Testis (tissue), 5 donors: ENCODE results near the gene H1-8. TPM values are rescaled to one million over a fixed set of nuclear protein-coding genes. Genes with fewer than 3 reads are reported as not detected.
"Not testable (repeated sequence)": the region's sequence is repeated elsewhere in the genome, so short reads cannot be mapped to it uniquely, and the experiment has no call there.

Source experiments
- DNase-seq: peaks from one replicate; pipeline ENCODE4 v3.0.0-alpha.2; 2019
- H3K27ac ChIP-seq, 2 donors: fragments of 200-600 bp; sonication (generic); one replicate each; pipeline ENCODE4 v1.5.1; 2019
- H3K27me3 ChIP-seq: fragments of 200-600 bp; sonication (generic); one replicate; pipeline ENCODE4 v1.5.1; 2019
- H3K36me3 ChIP-seq: fragments of 200-600 bp; sonication (generic); one replicate; pipeline ENCODE4 v1.5.1; 2017; ENCODE audit warnings: low read depth; ENCODE audit errors: missing control alignments
- H3K4me1 ChIP-seq: fragments of 200-600 bp; sonication (generic); one replicate; pipeline ENCODE4 v1.5.1; 2019
- H3K4me3 ChIP-seq, 2 donors: fragments of 200-600 bp; sonication (generic); one replicate each; pipeline ENCODE4 v1.5.1; 2017 to 2019
- H3K9me3 ChIP-seq: fragments of 200-600 bp; sonication (generic); one replicate; pipeline ENCODE4 v1.5.1; 2017
- CTCF ChIP-seq, 3 experiments: fragments of 450-650 bp in 2 of 3; fragments of 200-600 bp in 1 of 3; sonication (generic) in 1 of 3; IDR thresholded peaks; one replicate each; pipeline ENCODE4 v1.5.1; 2016 to 2019; ENCODE audit warnings: antibody characterized with exemption in 3 of 3, mild to moderate bottlenecking in 2 of 3, moderate library complexity in 1 of 3
- POLR2A ChIP-seq: fragments of 450-650 bp; IDR thresholded peaks from one replicate; pipeline ENCODE4 v1.6.1; 2017; ENCODE audit warnings: antibody characterized with exemption, mild to moderate bottlenecking, moderate library complexity
- WGBS, 2 donors: methylation state at CpG; one replicate each; pipeline ENCODE4 v1.1.5; 2018; 5-methylcytosine and 5-hydroxymethylcytosine counted together
- intact Hi-C: fragments of 100-400 bp; cut with DNase I; formaldehyde crosslinking; loops from one replicate; pipeline ENCODE4 v1.15.1; 2023; ENCODE audit warnings: low total_unique reads
- long read RNA-seq, 2 donors: transcript quantifications; one replicate each; lab custom pipeline, GENCODE V29; 2026
- polyA plus RNA-seq: library from polyadenylated mRNA; stranded (reverse); fragments of 350-450 nt; fragmentation: Illumina TruSeq; extraction: RNeasy Lipid Tissue Mini Kit (QIAGEN cat#74804); gene quantifications from one replicate; pipeline ENCODE4 v1.2.3, GENCODE V29; 2014; ENCODE audit warnings: low read depth, low replicate concordance; ENCODE audit not compliant: insufficient read depth
- total RNA-seq, 2 donors: library from RNA; depleted of rRNA; stranded (reverse); fragments of >200 nt; gene quantifications; one replicate each; pipeline ENCODE4 v1.2.3, GENCODE V29; 2016

The H1-8 gene
- total RNA-seq (1 to 10 TPM; 4.2 to 4.8 TPM), polyA plus RNA-seq (8.6 TPM)
- long read RNA-seq, donor 1 = 0 reads
- long read RNA-seq, donor 2 = 0 reads

GRCh38 chr3:129543156-129543790 is at the start of gene H1-8:
Gene H1-8, plus strand, starts transcription at chr3:129543175. Its CDS starts 44 bp downstream, at chr3:129543219.
- DNase-seq = no peak
- H3K27ac ChIP-seq = no peak within 1 kb of the TSS
- H3K36me3 ChIP-seq = no peaks in the 10 kb centered on the region
- TF ChIP-seq POLR2A = no peak
- TF ChIP-seq CTCF (IDR thresholded peaks at IDR 0.05) = no peak
- no peaks in the 10 kb centered on the region for H3K27me3 ChIP-seq
- H3K4me1 ChIP-seq = no peaks in the 10 kb centered on the region
- H3K4me3 ChIP-seq = no peak within 1 kb of the TSS
- H3K9me3 ChIP-seq = no peaks in the 10 kb centered on the region
- WGBS, 2 donors = 91 to 96% methylated on average over 9 to 16 of the region's 16 CpGs
- intact Hi-C loops = no loop called here

- no peaks in the 10 kb centered on the region for H3K36me3 ChIP-seq
- 78 to 92% methylated on average over 4 of the region's 4 CpGs for WGBS, 2 donors
- DNase-seq = no peak
- TF ChIP-seq CTCF (IDR thresholded peaks at IDR 0.05) (no peak), POLR2A (no peak)
- intact Hi-C loops = loop anchor here (5.0 kb wide), 1 partner anchor 114 kb away; the partner anchor contains the start of gene PLXND1
- no peaks in the 10 kb centered on the region for H3K27me3 ChIP-seq
- no peak overlapping the region for H3K4me3 ChIP-seq
- no peak overlapping the region for H3K27ac ChIP-seq
- H3K9me3 ChIP-seq = no peaks in the 10 kb centered on the region
- peaks cover 18% of the 10 kb centered on the region for H3K4me1 ChIP-seq
Measured at GRCh38 chr3:129493206-129493605, 49.8 kb upstream of the H1-8 start.

GRCh38 chr3:129494499-129494898 is 48.5 kb upstream of the H1-8 start:
- 35 to 41% methylated on average over 5 of the region's 5 CpGs for WGBS, 2 donors
- intact Hi-C loops = loop anchor here (5.0 kb wide), 1 partner anchor 113 kb away; the partner anchor contains the start of gene PLXND1
- not testable (repeated sequence) for H3K36me3 ChIP-seq, H3K4me3 ChIP-seq, H3K27me3 ChIP-seq, DNase-seq, H3K9me3 ChIP-seq
- peaks cover 21% of the 10 kb centered on the region for H3K4me1 ChIP-seq
- peak overlapping the region; percentile 53 to 68 for H3K27ac ChIP-seq

DNA sequence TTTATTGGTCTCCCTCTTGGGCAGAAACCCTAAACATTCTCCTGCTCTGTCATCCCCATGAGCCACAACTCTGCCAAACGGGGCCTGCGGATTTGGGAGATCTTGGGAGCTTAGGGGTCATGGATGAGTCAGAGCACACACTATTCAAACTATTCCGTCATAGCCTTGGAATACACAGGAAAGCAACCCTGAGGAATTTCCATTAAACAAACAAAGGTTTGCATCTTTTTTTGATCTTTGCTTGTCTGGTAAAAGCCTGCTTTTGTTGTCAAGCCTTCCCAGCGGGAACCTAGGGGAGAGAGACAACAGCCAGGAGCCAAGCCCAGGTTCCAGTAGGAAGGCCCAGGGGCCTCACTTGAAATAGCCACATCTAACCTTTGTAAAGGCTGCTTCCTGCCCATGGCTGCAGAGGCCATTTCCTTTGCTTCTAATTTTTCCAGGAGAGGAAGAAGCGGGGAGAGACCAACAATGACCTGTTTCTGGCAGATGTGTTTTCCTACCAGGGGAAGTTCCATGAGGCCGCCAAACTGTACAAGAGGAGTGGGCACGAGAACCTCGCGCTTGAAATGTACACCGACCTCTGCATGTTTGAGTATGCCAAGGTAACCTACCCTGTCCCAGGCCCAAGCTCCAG is 47.9 kb upstream of the H1-8 start:
- not testable (repeated sequence) for DNase-seq

DNA sequence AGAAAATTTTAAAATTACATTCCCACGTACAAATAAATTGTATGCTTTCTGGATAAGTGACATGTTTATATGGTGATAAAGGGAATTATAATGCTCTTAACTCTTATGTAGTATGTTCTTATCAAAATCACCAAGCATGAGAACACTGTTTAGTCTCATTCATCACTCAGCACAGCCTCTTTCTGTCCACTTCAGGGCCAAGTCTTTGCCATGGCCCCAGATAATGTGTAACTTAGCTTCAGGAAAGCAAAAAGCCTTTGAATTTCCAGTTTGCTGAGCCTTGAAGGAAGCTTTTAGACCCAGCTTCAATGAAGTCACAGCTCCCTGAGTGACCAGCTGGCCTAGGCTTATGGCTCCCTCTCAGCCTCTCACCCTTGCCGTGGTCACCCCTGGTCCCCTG is 45.1 kb upstream of the H1-8 start:
- 88 to 95% methylated on average over 2 of the region's 2 CpGs for WGBS, 2 donors
- H3K9me3 ChIP-seq, H3K4me3 ChIP-seq, H3K27me3 ChIP-seq, intact Hi-C loops, DNase-seq, H3K36me3 ChIP-seq, H3K27ac ChIP-seq: not testable (repeated sequence)
- peaks cover 16% of the 10 kb centered on the region for H3K4me1 ChIP-seq

More for the DNA sequence above, 47.9 kb upstream of the H1-8 start:
- Histone ChIP-seq H3K4me1 (peaks cover 21% of the 10 kb centered on the region), H3K27ac (peak overlapping the region; percentile 53 to 68)
- H3K27me3 ChIP-seq, H3K9me3 ChIP-seq, intact Hi-C loops, H3K4me3 ChIP-seq, H3K36me3 ChIP-seq: not testable (repeated sequence)
- WGBS, 2 donors = 59 to 66% methylated on average over 5 to 10 of the region's 10 CpGs

GRCh38 chr3:129498603-129499488 is 44.1 kb upstream of the H1-8 start:
- H3K36me3 ChIP-seq, H3K27ac ChIP-seq, intact Hi-C loops, DNase-seq, H3K27me3 ChIP-seq, H3K9me3 ChIP-seq, H3K4me3 ChIP-seq: not testable (repeated sequence)
- WGBS, 2 donors = 76 to 84% methylated on average over 4 to 8 of the region's 8 CpGs
- peaks cover 16% of the 10 kb centered on the region for H3K4me1 ChIP-seq

GRCh38 chr3:129499604-129500333 is 43.2 kb upstream of the H1-8 start:
- peaks cover 12% of the 10 kb centered on the region for H3K4me1 ChIP-seq
- H3K4me3 ChIP-seq, H3K27ac ChIP-seq, H3K36me3 ChIP-seq, DNase-seq, H3K27me3 ChIP-seq, H3K9me3 ChIP-seq, intact Hi-C loops: not testable (repeated sequence)
- 89% methylated on average over 6 to 13 of the region's 14 CpGs for WGBS, 2 donors
